Natural killer cell (primary cell): Measurements from ENCODE around the gene ZCCHC3. TPM values are rescaled to one million over a fixed set of nuclear protein-coding genes. Genes with fewer than 3 reads are reported as not detected.

Source experiments
- ATAC-seq, 3 donors: fragments of 150-1000 bp in 2 of 3; fragments of 200-7000 bp in 1 of 3; cut with Tn5 transposase; 1 replicate in 1 of 3; 2 replicates in 2 of 3; pipeline ENCODE4 v1.10.0; 2021; ENCODE audit warnings: mild to moderate bottlenecking in 2 of 3, moderate library complexity in 2 of 3
- DNase-seq, 2 donors: peaks; one replicate each; pipeline versions ENCODE4 v3.0.0 to v3.0.0-alpha.2; 2013 to 2021; ENCODE audit warnings: mixed read lengths in 1 of 2
- H3K27ac ChIP-seq: one replicate; pipeline ENCODE4 v1.5.1; 2013; ENCODE audit warnings: mild to moderate bottlenecking, low read length
- H3K27me3 ChIP-seq: one replicate; pipeline ENCODE4 v1.6.1; 2013; ENCODE audit warnings: low read length; ENCODE audit not compliant: control insufficient read depth, insufficient read depth
- H3K36me3 ChIP-seq: one replicate; pipeline ENCODE4 v1.6.1; 2013; ENCODE audit warnings: low read length; ENCODE audit not compliant: control insufficient read depth, insufficient read depth
- H3K4me1 ChIP-seq: one replicate; pipeline ENCODE4 v1.6.1; 2013; ENCODE audit warnings: low read length; ENCODE audit not compliant: control insufficient read depth, insufficient read depth
- H3K4me3 ChIP-seq: one replicate; pipeline ENCODE4 v1.5.1; 2013; ENCODE audit warnings: low read length
- H3K9me3 ChIP-seq: one replicate; pipeline ENCODE4 v1.6.1; 2013; ENCODE audit warnings: low read length; ENCODE audit not compliant: control insufficient read depth, insufficient read depth
- H3K27ac Mint-ChIP-seq, 2 donors: one replicate each; pipeline ENCODE4 v1.8.0; 2022; ENCODE audit warnings: mild to moderate bottlenecking in 2 of 2, mixed read lengths in 2 of 2, moderate library complexity in 1 of 2
- H3K27me3 Mint-ChIP-seq, 2 donors: one replicate each; pipeline ENCODE4 v1.8.0; 2022; ENCODE audit warnings: low read depth in 2 of 2, mixed read lengths in 2 of 2
- H3K36me3 Mint-ChIP-seq: one replicate; pipeline ENCODE4 v1.8.0; 2022; ENCODE audit warnings: mixed read lengths
- H3K4me1 Mint-ChIP-seq, 2 donors: one replicate each; pipeline ENCODE4 v1.8.0; 2022; ENCODE audit warnings: mixed read lengths in 2 of 2
- H3K4me3 Mint-ChIP-seq: one replicate; pipeline ENCODE4 v1.8.0; 2022; ENCODE audit warnings: mild to moderate bottlenecking, moderate library complexity, mixed read lengths
- H3K9me3 Mint-ChIP-seq, 2 donors: one replicate each; pipeline ENCODE4 v1.8.0; 2022; ENCODE audit warnings: mixed read lengths in 2 of 2
- WGBS: methylation state at CpG from one replicate; pipeline ENCODE4 v1.1.7; 2013; ENCODE audit warnings: missing lambda C conversion rate; ENCODE audit not compliant: insufficient coverage; 5-methylcytosine and 5-hydroxymethylcytosine counted together
- intact Hi-C: fragments of 100-400 bp; cut with micrococcal nuclease; formaldehyde crosslinking; loops from one replicate; pipeline ENCODE4 v1.14.2; 2022
- total RNA-seq, 4 donors: library from RNA; stranded (reverse); fragments of 120-200 nt in 1 of 4; gene quantifications; one replicate each; pipeline versions ENCODE4 v1.2.3 to v1.2.4, GENCODE V29; 2013 to 2022
- TF ChIP-seq, protein P1 (sequence below): fragments of 200-600 bp; IDR thresholded peaks from one replicate; pipeline ENCODE4 v1.8.0; 2022; ENCODE audit warnings: antibody characterized with exemption

ZCCHC3 gene
- total RNA-seq, 3 donors from 2014 or later (not counting 1 experiment from before 2014, with no cell fraction given) = 19.2 to 24.0 (median 20.6) TPM

DNA sequence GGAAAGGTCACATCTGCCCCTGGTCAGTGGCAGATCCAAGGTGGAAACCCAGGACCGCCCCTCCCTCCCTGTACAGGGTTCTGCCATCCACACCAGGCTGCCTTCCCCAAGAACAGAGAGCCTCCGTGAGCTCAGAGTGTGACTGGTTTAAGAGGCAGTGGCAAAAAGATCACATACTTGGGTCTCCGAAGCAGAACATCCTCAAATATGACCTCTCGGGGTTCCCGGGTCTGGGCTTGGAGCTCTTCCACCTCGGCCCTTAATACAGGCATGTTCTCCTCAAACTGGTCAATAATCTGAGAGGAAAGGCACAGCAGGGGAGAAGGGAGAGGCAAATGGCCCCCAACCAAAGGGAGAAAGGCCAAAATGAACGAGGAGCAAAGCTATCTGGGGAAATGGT is 21.6 kb upstream of the ZCCHC3 start:
- intact Hi-C loops = no loop called here
- Histone ChIP-seq H3K4me3 (no peak overlapping the region), H3K4me1 (no peaks in the 10 kb centered on the region), H3K9me3 (no peaks in the 10 kb centered on the region), H3K27me3 (no peaks in the 10 kb centered on the region), H3K27ac (no peak overlapping the region), H3K36me3 (no peaks in the 10 kb centered on the region)
- TF ChIP-seq, protein P1, sequence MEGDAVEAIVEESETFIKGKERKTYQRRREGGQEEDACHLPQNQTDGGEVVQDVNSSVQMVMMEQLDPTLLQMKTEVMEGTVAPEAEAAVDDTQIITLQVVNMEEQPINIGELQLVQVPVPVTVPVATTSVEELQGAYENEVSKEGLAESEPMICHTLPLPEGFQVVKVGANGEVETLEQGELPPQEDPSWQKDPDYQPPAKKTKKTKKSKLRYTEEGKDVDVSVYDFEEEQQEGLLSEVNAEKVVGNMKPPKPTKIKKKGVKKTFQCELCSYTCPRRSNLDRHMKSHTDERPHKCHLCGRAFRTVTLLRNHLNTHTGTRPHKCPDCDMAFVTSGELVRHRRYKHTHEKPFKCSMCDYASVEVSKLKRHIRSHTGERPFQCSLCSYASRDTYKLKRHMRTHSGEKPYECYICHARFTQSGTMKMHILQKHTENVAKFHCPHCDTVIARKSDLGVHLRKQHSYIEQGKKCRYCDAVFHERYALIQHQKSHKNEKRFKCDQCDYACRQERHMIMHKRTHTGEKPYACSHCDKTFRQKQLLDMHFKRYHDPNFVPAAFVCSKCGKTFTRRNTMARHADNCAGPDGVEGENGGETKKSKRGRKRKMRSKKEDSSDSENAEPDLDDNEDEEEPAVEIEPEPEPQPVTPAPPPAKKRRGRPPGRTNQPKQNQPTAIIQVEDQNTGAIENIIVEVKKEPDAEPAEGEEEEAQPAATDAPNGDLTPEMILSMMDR = no peak
- no peaks in the 10 kb centered on the region for H3K4me1 Mint-ChIP-seq
- H3K9me3 Mint-ChIP-seq = no peaks in the 10 kb centered on the region
- ATAC-seq (no peak), DNase-seq (no peak)
- H3K27me3 Mint-ChIP-seq = no peaks in the 10 kb centered on the region
- H3K36me3 Mint-ChIP-seq = no peaks in the 10 kb centered on the region
- no peak overlapping the region for H3K4me3 Mint-ChIP-seq
- WGBS = 86% methylated on average over 7 of the region's 7 CpGs
- no peak overlapping the region for H3K27ac Mint-ChIP-seq

DNA sequence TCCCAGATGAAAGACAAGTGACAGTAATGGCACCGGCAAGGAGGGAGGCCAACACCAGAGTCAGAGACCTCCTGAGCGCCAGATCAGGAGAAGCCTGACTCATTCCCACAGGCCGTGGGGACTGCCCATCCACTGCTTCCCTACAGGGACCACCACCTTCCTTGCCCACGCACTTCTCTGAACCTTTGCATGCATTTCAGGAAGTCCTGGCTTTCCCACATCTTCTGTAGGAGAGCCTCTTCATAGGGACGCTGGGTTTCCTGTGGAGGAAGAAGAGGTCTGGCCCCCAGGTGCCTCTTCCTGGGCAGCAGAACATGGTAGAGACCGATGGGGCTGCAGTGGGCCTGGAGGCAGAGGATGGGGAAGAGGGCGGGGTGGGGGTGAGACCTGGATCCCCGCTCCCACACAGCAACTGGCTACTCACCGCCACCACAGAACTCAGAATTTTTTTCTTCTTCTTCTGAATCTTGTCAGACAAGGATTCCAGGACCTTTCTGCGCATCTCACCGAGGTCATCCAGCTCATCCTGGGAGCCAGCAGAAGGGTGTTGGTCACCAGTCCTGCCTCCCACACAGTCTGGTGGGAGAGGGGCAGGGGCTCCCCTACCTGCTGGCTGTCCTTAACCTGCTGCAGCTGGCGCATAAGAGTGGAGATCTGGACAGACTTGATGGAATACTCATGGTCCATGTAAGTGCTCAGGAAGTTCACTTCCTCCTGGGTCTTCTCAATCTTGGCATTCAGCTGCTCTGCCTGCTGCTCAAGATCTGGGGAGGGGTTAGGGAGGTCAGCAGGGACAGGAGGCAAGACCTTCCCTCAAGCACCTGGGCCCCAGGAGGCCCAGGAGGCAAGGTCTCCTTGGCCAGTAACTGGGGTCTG is 20.5 kb upstream of the ZCCHC3 start:
- Histone ChIP-seq H3K27ac (no peak overlapping the region), H3K9me3 (no peaks in the 10 kb centered on the region), H3K36me3 (no peaks in the 10 kb centered on the region), H3K27me3 (no peaks in the 10 kb centered on the region), H3K4me3 (no peak overlapping the region), H3K4me1 (no peaks in the 10 kb centered on the region)
- H3K27ac Mint-ChIP-seq = no peak overlapping the region
- H3K4me1 Mint-ChIP-seq = no peaks in the 10 kb centered on the region
- intact Hi-C loops = no loop called here
- H3K27me3 Mint-ChIP-seq = no peaks in the 10 kb centered on the region
- H3K36me3 Mint-ChIP-seq = no peaks in the 10 kb centered on the region
- 91% methylated on average over 12 of the region's 12 CpGs for WGBS
- no peak overlapping the region for H3K4me3 Mint-ChIP-seq
- no peak for DNase-seq
- ATAC-seq = no peak
- TF ChIP-seq, protein P1 = no peak
- no peaks in the 10 kb centered on the region for H3K9me3 Mint-ChIP-seq

DNA sequence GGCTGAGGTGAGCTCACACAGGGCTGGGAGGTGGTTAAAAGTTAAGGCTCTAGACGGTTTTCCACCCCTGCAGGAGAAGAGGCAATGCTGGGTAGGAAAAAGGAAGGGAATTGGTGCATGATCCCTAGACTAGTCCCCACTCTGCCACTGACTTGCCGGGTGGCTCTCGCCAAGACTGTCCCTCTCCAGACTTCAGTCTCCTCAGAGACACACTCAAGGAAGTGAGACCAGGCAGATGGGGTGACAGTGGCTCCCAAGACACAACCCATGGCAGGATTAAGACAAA is 19.9 kb upstream of the ZCCHC3 start:
- Mint-ChIP-seq H3K27ac (no peak overlapping the region), H3K9me3 (no peaks in the 10 kb centered on the region), H3K27me3 (no peaks in the 10 kb centered on the region), H3K36me3 (no peaks in the 10 kb centered on the region), H3K4me1 (no peaks in the 10 kb centered on the region), H3K4me3 (no peak overlapping the region)
- Histone ChIP-seq H3K9me3 (no peaks in the 10 kb centered on the region), H3K36me3 (no peaks in the 10 kb centered on the region), H3K27ac (no peak overlapping the region), H3K4me3 (no peak overlapping the region), H3K27me3 (no peaks in the 10 kb centered on the region), H3K4me1 (no peaks in the 10 kb centered on the region)
- WGBS = 79% methylated on average over 3 of the region's 3 CpGs
- ATAC-seq = no peak
- TF ChIP-seq, protein P1 = no peak
- no peak for DNase-seq
- intact Hi-C loops = no loop called here

DNA sequence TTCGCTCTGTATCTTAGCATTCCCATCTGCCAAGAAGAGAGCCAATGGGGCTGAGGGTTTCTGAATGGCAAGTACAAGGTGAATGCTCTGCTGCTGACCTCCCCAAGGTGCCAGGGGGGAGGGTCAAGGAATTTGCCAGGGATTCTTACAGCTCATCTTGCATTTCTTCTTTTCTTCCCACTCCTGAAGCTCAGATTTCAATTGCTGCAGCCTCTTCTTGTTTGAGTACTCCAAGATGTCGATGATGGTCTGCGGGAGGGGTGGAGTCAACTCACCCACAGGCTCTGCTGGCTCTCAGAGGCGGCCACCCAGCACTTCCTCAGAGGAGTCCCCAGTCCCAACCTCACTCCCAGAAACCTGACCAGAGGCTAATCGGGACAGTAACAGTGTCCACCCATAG is 19.2 kb upstream of the ZCCHC3 start:
- intact Hi-C loops = no loop called here
- no peak overlapping the region for H3K27ac Mint-ChIP-seq
- Histone ChIP-seq H3K4me1 (no peaks in the 10 kb centered on the region), H3K4me3 (no peak overlapping the region), H3K27me3 (no peaks in the 10 kb centered on the region), H3K27ac (no peak overlapping the region), H3K9me3 (no peaks in the 10 kb centered on the region), H3K36me3 (no peaks in the 10 kb centered on the region)
- no peaks in the 10 kb centered on the region for H3K9me3 Mint-ChIP-seq
- H3K27me3 Mint-ChIP-seq = no peaks in the 10 kb centered on the region
- no peak overlapping the region for H3K4me3 Mint-ChIP-seq
- DNase-seq (no peak), ATAC-seq (no peak)
- TF ChIP-seq, protein P1 = no peak
- no peaks in the 10 kb centered on the region for H3K36me3 Mint-ChIP-seq
- no peaks in the 10 kb centered on the region for H3K4me1 Mint-ChIP-seq
- 94% methylated on average over 5 of the region's 5 CpGs for WGBS
